ENCODE results near the gene CCDC148.

Gene CCDC148

GRCh38 chr2:158184001-158184400 lies 272.6 kb downstream of the CCDC148 start (continued):
- TF ChIP-seq MEIS1 (CRISPR knock-in tag; IDR thresholded peaks at IDR 0.05; ENCODE audit: borderline replicate concordance) (no peak), ZNF747 (tag by site-specific recombination; IDR thresholded peaks at IDR 0.05) (no peak), SALL2 (tag by site-specific recombination; IDR thresholded peaks at IDR 0.05; ENCODE audit: borderline replicate concordance) (no peak), KLF9 (tag by site-specific recombination; IDR thresholded peaks at IDR 0.05; ENCODE audit: low read depth) (no peak), ZNF776 (tag by site-specific recombination; IDR thresholded peaks at IDR 0.05; ENCODE audit: borderline replicate concordance) (no peak), IKZF3 (tag by site-specific recombination; IDR thresholded peaks at IDR 0.05) (no peak), ZNF791 (tag by site-specific recombination; IDR thresholded peaks at IDR 0.05) (no peak)
- TF ChIP-seq, protein P1, sequence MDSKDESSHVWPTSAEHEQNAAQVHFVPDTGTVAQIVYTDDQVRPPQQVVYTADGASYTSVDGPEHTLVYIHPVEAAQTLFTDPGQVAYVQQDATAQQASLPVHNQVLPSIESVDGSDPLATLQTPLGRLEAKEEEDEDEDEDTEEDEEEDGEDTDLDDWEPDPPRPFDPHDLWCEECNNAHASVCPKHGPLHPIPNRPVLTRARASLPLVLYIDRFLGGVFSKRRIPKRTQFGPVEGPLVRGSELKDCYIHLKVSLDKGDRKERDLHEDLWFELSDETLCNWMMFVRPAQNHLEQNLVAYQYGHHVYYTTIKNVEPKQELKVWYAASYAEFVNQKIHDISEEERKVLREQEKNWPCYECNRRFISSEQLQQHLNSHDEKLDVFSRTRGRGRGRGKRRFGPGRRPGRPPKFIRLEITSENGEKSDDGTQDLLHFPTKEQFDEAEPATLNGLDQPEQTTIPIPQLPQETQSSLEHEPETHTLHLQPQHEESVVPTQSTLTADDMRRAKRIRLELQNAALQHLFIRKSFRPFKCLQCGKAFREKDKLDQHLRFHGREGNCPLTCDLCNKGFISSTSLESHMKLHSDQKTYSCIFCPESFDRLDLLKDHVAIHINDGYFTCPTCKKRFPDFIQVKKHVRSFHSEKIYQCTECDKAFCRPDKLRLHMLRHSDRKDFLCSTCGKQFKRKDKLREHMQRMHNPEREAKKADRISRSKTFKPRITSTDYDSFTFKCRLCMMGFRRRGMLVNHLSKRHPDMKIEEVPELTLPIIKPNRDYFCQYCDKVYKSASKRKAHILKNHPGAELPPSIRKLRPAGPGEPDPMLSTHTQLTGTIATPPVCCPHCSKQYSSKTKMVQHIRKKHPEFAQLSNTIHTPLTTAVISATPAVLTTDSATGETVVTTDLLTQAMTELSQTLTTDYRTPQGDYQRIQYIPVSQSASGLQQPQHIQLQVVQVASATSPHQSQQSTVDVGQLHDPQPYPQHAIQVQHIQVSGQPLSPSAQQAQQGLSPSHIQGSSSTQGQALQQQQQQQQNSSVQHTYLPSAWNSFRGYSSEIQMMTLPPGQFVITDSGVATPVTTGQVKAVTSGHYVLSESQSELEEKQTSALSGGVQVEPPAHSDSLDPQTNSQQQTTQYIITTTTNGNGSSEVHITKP (tag by site-specific recombination; IDR thresholded peaks at IDR 0.05), result no peak

DNA sequence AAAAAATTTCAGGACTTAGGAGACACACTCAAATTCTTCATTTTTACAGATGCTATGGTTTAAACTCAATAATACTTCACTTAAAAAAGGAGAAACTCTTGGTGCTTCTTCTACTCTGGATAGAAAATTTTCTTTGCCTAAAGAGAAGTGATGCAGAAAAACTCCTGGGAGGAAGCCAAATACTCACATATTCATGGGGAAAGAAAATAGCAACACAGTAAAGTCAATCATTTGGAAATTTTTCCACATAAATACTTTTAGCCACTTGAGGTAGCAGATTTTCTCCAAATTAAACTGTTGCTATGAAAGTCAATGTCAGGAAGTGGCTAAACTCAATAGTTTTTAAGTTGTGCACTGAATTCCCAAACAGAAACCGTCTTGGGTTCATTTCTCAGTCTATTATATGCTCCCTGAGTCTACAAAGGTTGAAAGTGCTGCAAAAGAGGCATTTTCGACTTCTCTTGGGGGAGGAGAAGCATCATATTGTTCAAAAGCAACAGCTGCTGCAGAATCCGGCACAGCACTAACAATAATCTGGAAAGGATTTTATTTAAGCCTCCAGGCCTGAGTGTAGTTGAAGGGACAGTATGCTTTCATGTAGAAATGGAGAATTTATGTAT lies 273.8 kb downstream of the CCDC148 start:
- Histone ChIP-seq H3K4me3 (ENCODE audit: low read depth, low read length) (no peak overlapping the region), H3K27ac (ENCODE audit: extremely low read depth, low read depth, low read length) (no peak overlapping the region), H3K36me3 (ENCODE audit: control insufficient read depth in 2 of 2, insufficient read depth in 1 of 2, low read length in 2 of 2) (no peaks in the 10 kb centered on the region), H3K9me3 (ENCODE audit: control insufficient read depth, insufficient read depth, low read depth, low read length) (no peaks in the 10 kb centered on the region), H3K4me1 (ENCODE audit: control insufficient read depth, insufficient read depth, low read length) (no peaks in the 10 kb centered on the region)
- ChIA-PET CTCF (interaction anchor here (0.6 to 1.1 kb wide), 2 partner anchors 81 to 158 kb away, joined by 3 read pairs; partner anchors contain the start of gene UPP2), POLR2A (no interaction called here)
- TF ChIP-seq ZNF629 (tag by site-specific recombination; IDR thresholded peaks at IDR 0.05) (no peak), ZNF394 (tag by site-specific recombination; IDR thresholded peaks at IDR 0.05; ENCODE audit: borderline replicate concordance) (no peak), ZNF16 (tag by site-specific recombination; IDR thresholded peaks at IDR 0.05; ENCODE audit: low read depth) (no peak), SP2 (tag by site-specific recombination; IDR thresholded peaks at IDR 0.05) (no peak), ZNF169 (tag by site-specific recombination; IDR thresholded peaks at IDR 0.05) (no peak)

- Histone ChIP-seq H3K36me3 (ENCODE audit: control insufficient read depth in 2 of 2, insufficient read depth in 1 of 2, low read length in 2 of 2) (no peaks in the 10 kb centered on the region), H3K27ac (ENCODE audit: extremely low read depth, low read depth, low read length) (no peak overlapping the region), H3K4me1 (ENCODE audit: control insufficient read depth, insufficient read depth, low read length) (no peaks in the 10 kb centered on the region), H3K4me3 (ENCODE audit: low read depth, low read length) (no peak overlapping the region), H3K9me3 (ENCODE audit: control insufficient read depth, insufficient read depth, low read depth, low read length) (no peaks in the 10 kb centered on the region)
- POLR2A ChIA-PET, result no interaction called here
- CTCF ChIA-PET, result interaction anchor here (0.6 to 5.6 kb wide), 9 partner anchors 64 to 584 kb away, joined by 3 to 33 read pairs (median 3); no protein-coding TSS in a partner anchor
- no peak for TF ChIP-seq ZNF174 (tag by site-specific recombination; IDR thresholded peaks at IDR 0.05)
- TF ChIP-seq HOXD13 (CRISPR knock-in tag; IDR thresholded peaks at IDR 0.05; ENCODE audit: borderline replicate concordance), result no peak
- no peak for TF ChIP-seq ZNF23 (tag by site-specific recombination; IDR thresholded peaks at IDR 0.05; ENCODE audit: borderline replicate concordance)
- TF ChIP-seq ZNF521 (tag by site-specific recombination; IDR thresholded peaks at IDR 0.05), result no peak
- TF ChIP-seq SETDB1 (IDR thresholded peaks at IDR 0.05; ENCODE audit: insufficient read length, low read length), result no peak
- TF ChIP-seq ZNF530 (tag by site-specific recombination; IDR thresholded peaks at IDR 0.05; ENCODE audit: low read depth), result no peak
- TF ChIP-seq, protein P2, sequence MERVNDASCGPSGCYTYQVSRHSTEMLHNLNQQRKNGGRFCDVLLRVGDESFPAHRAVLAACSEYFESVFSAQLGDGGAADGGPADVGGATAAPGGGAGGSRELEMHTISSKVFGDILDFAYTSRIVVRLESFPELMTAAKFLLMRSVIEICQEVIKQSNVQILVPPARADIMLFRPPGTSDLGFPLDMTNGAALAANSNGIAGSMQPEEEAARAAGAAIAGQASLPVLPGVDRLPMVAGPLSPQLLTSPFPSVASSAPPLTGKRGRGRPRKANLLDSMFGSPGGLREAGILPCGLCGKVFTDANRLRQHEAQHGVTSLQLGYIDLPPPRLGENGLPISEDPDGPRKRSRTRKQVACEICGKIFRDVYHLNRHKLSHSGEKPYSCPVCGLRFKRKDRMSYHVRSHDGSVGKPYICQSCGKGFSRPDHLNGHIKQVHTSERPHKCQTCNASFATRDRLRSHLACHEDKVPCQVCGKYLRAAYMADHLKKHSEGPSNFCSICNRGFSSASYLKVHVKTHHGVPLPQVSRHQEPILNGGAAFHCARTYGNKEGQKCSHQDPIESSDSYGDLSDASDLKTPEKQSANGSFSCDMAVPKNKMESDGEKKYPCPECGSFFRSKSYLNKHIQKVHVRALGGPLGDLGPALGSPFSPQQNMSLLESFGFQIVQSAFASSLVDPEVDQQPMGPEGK (tag by site-specific recombination; IDR thresholded peaks at IDR 0.05), result no peak
- no peak for TF ChIP-seq ZNF549 (tag by site-specific recombination; IDR thresholded peaks at IDR 0.05)
- TF ChIP-seq, protein P3, sequence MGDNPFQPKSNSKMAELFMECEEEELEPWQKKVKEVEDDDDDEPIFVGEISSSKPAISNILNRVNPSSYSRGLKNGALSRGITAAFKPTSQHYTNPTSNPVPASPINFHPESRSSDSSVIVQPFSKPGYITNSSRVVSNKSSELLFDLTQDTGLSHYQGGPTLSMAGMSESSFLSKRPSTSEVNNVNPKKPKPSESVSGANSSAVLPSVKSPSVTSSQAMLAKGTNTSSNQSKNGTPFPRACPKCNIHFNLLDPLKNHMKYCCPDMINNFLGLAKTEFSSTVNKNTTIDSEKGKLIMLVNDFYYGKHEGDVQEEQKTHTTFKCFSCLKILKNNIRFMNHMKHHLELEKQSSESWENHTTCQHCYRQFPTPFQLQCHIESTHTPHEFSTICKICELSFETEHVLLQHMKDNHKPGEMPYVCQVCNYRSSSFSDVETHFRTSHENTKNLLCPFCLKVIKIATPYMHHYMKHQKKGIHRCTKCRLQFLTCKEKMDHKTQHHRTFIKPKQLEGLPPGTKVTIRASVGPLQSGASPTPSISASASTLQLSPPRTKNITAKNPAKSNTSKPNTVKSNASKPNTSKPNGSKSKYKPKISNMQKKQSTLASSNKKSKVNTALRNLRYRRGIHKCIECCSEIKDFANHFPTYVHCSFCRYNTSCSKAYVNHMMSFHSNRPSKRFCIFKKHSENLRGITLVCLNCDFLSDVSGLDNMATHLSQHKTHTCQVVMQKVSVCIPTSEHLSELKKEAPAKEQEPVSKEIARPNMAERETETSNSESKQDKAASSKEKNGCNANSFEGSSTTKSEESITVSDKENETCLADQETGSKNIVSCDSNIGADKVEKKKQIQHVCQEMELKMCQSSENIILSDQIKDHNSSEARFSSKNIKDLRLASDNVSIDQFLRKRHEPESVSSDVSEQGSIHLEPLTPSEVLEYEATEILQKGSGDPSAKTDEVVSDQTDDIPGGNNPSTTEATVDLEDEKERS (tag by site-specific recombination; IDR thresholded peaks at IDR 0.05), result no peak
- no peak for TF ChIP-seq MZF1 (tag by site-specific recombination; IDR thresholded peaks at IDR 0.05; ENCODE audit: borderline replicate concordance)
- TF ChIP-seq ZNF658 (tag by site-specific recombination; IDR thresholded peaks at IDR 0.05), result no peak
Measured at GRCh38 chr2:158181171-158181570, 275.4 kb downstream of the CCDC148 start.
